BJ (cell line): Measurements from ENCODE around the gene SFRP5. TPM values are rescaled to one million over a fixed set of nuclear protein-coding genes. Genes with fewer than 3 reads are reported as not detected.

Experiments used
- CTCF ChIA-PET: fragments of 350-600 bp; formaldehyde crosslinking; extraction: SDS; loops from one replicate; lab custom pipeline; 2021; ENCODE audit warnings: antibody characterized with exemption, inconsistent platforms; lab: Yijun Ruan, JAX
- POLR2A ChIA-PET: fragments of 300-600 bp; sonication (Branson Sonifier 250); formaldehyde crosslinking; extraction: SDS; loops from one replicate; lab custom pipeline; 2021; ENCODE audit warnings: antibody characterized with exemption; lab: Charles Lee
- DNase-seq: peaks from one replicate; pipeline ENCODE4 v3.0.0-alpha.2; 2011; ENCODE audit warnings: low read depth
- H3K27me3 ChIP-seq: 2 replicates; pipeline ENCODE4 v1.6.0; 2011; ENCODE audit warnings: low read length; ENCODE audit not compliant: control insufficient read depth, insufficient read depth
- H3K36me3 ChIP-seq: 2 replicates; pipeline ENCODE4 v1.5.1; 2011; ENCODE audit warnings: low read length; ENCODE audit not compliant: control insufficient read depth, insufficient read depth
- H3K4me3 ChIP-seq: 2 replicates; pipeline ENCODE4 v1.5.1; 2011; ENCODE audit warnings: low read depth, mild to moderate bottlenecking, control low read depth, low read length
- CTCF ChIP-seq: IDR thresholded peaks from 2 replicates; pipeline ENCODE4 v1.5.1; 2011; ENCODE audit warnings: low read depth, mild to moderate bottlenecking, control low read depth, inconsistent platforms, low read length, moderate library complexity; ENCODE audit not compliant: insufficient read depth
- polyA plus RNA-seq: library from polyadenylated mRNA; depleted of rRNA; stranded (reverse); fragments of >200 nt; gene quantifications from 2 replicates; pipeline ENCODE4 v1.2.3, GENCODE V29; 2011

The SFRP5 gene
- polyA plus RNA-seq, 1 experiment, result not detected

- CTCF ChIA-PET, result no interaction called here
- H3K4me3 ChIP-seq, result no peak overlapping the region
Observed at GRCh38 chr10:97814996-97815395, 43.2 kb upstream of the SFRP5 start.

GRCh38 chr10:97813311-97813710, 41.5 kb upstream of the SFRP5 start:
- no peak overlapping the region for H3K4me3 ChIP-seq
- CTCF ChIA-PET, result interaction anchor here (1.6 kb wide), 1 partner anchor 21 kb away, joined by 6 read pairs; no protein-coding TSS in a partner anchor
- TF ChIP-seq CTCF, result no peak
- POLR2A ChIA-PET, result no interaction called here
- H3K36me3 ChIP-seq, result no peaks in the 10 kb centered on the region
- peaks cover 15% of the 10 kb centered on the region for H3K27me3 ChIP-seq
- DNase-seq, result no peak

More at GRCh38 chr10:97814996-97815395, 43.2 kb upstream of the SFRP5 start:
- Histone ChIP-seq H3K27me3 (peaks cover 15% of the 10 kb centered on the region), H3K36me3 (no peaks in the 10 kb centered on the region)
- TF ChIP-seq CTCF, result no peak
- DNase-seq, result no peak
- POLR2A ChIA-PET, result no interaction called here

- Histone ChIP-seq H3K4me3 (no peak overlapping the region), H3K36me3 (no peaks in the 10 kb centered on the region), H3K27me3 (peaks cover 14% of the 10 kb centered on the region)
- no peak for DNase-seq
- ChIA-PET POLR2A (no interaction called here), CTCF (interaction anchor here (1.0 to 1.6 kb wide), 2 partner anchors 21 to 57 kb away, joined by 4 to 6 read pairs; no protein-coding TSS in a partner anchor)
- TF ChIP-seq CTCF, result no peak
Observed at GRCh38 chr10:97812696-97813095, 40.9 kb upstream of the SFRP5 start.

- no peak for DNase-seq
- Histone ChIP-seq H3K27me3 (peaks cover 14% of the 10 kb centered on the region), H3K36me3 (no peaks in the 10 kb centered on the region), H3K4me3 (no peak overlapping the region)
- no peak for TF ChIP-seq CTCF
- ChIA-PET CTCF (interaction anchor here (1.0 kb wide), 2 partner anchors 19 to 58 kb away, joined by 3 to 4 read pairs; no protein-coding TSS in a partner anchor), POLR2A (no interaction called here)
Observed at GRCh38 chr10:97811958-97812357, 40.2 kb upstream of the SFRP5 start.

GRCh38 chr10:97810446-97810845, 38.6 kb upstream of the SFRP5 start:
- CTCF ChIA-PET, result interaction anchor here (0.8 to 2.1 kb wide), 4 partner anchors 18 to 59 kb away, joined by 3 to 6 read pairs (median 3); no protein-coding TSS in a partner anchor
- TF ChIP-seq CTCF, result no peak
- no peak for DNase-seq

More at GRCh38 chr10:97810446-97810845, 38.6 kb upstream of the SFRP5 start:
- Histone ChIP-seq H3K36me3 (no peaks in the 10 kb centered on the region), H3K4me3 (no peak overlapping the region), H3K27me3 (peaks cover 7% of the 10 kb centered on the region)
- POLR2A ChIA-PET, result no interaction called here
